ENCODE data around the gene NT5E. TPM values are rescaled to one million over a fixed set of nuclear protein-coding genes. Genes with fewer than 3 reads are reported as not detected.
"Not testable (repeated sequence)": the region's sequence is repeated elsewhere in the genome, so short reads cannot be mapped to it uniquely, and the experiment has no call there.

NT5E gene
- total RNA-seq, 1 donor from 2014 or later = 35.4 TPM

GRCh38 chr6:85490516-85491248 lies 40.8 kb downstream of the NT5E start:
- DNase-seq (ENCODE audit: low spot score) = no peak

GRCh38 chr6:85493389-85493788 lies 43.5 kb downstream of the NT5E start:
- DNase-seq (ENCODE audit: low spot score) = no peak

- no peak for DNase-seq (ENCODE audit: low spot score)
These were observed 45.0 kb downstream of the NT5E start for GRCh38 chr6:85494547-85495536.

- DNase-seq (ENCODE audit: low spot score) = no peak
These were observed 46.2 kb downstream of the NT5E start for GRCh38 chr6:85496009-85496579.

GRCh38 chr6:85496856-85497255 lies 47.0 kb downstream of the NT5E start:
- no peak for DNase-seq (ENCODE audit: low spot score)

- DNase-seq (ENCODE audit: low spot score) = no peak
These were observed 48.8 kb downstream of the NT5E start for GRCh38 chr6:85498596-85499258.

- DNase-seq (ENCODE audit: low spot score) = no peak
These were observed 56.7 kb downstream of the NT5E start for GRCh38 chr6:85506441-85507093.

GRCh38 chr6:85516168-85516567 lies 66.3 kb downstream of the NT5E start:
- DNase-seq (ENCODE audit: low spot score) = no peak

- not testable (repeated sequence) for DNase-seq (ENCODE audit: low spot score)
These were observed 74.4 kb downstream of the NT5E start for GRCh38 chr6:85524281-85524680.

- DNase-seq (ENCODE audit: low spot score) = no peak
These were observed 87.2 kb downstream of the NT5E start for GRCh38 chr6:85537055-85537494.

GRCh38 chr6:85544776-85545175 lies 94.9 kb downstream of the NT5E start:
- DNase-seq (ENCODE audit: low spot score) = no peak

Other genes with a start within 250 kb of the NT5E start
- gene SNX14, start 143.8 kb downstream of the NT5E start, total RNA-seq = 57.2 TPM
- gene SYNCRIP, start 192.8 kb downstream of the NT5E start, total RNA-seq = 98.4 TPM

All from mesenteric fat pad (tissue), 1 donor.